IMR-90 (cell line): ENCODE results near the gene MRPL43. TPM values are rescaled to one million over a fixed set of nuclear protein-coding genes. Genes with fewer than 3 reads are reported as not detected.

Experiments
- ATAC-seq: fragments of 200-7000 bp; cut with Tn5 transposase; 2 replicates; pipeline ENCODE4 v1.9.1; 2020; ENCODE audit warnings: low read depth, mild to moderate bottlenecking, moderate library complexity
- BruUV-seq: library from RNA; stranded (reverse); fragments of 400-500 nt; replicated peaks from 2 replicates; lab custom pipeline; 2021; lab: Mats Ljungman, UMichigan
- CTCF ChIA-PET: fragments of 300-600 bp; formaldehyde crosslinking; extraction: SDS; loops from one replicate; lab custom pipeline; 2021; ENCODE audit warnings: antibody characterized with exemption; lab: Yijun Ruan, JAX
- POLR2A ChIA-PET: fragments of 300-600 bp; sonication (Branson Sonifier 250); formaldehyde crosslinking; loops from one replicate; lab custom pipeline; 2022; ENCODE audit warnings: antibody characterized with exemption; ENCODE audit not compliant: unreplicated experiment; lab: Charles Lee
- DNase-seq: peaks from one replicate; pipeline ENCODE4 v3.0.0; 2013
- H2AFZ ChIP-seq: replicated peaks from 2 replicates; pipeline ENCODE3; 2013; ENCODE audit warnings: low read length, mild to moderate bottlenecking; ENCODE audit not compliant: poor library complexity
- H2AK5ac ChIP-seq: 2 replicates; pipeline ENCODE4 v1.6.1; 2013; ENCODE audit warnings: low read depth, low read length, inconsistent platforms
- H2AK9ac ChIP-seq: replicated peaks from 2 replicates; pipeline ENCODE3; 2013; ENCODE audit warnings: mild to moderate bottlenecking, low read depth, low read length, moderate library complexity; ENCODE audit not compliant: poor library complexity
- H2BK120ac ChIP-seq: 2 replicates; pipeline ENCODE4 v1.6.1; 2013; ENCODE audit warnings: low read depth, low read length, inconsistent platforms
- H2BK15ac ChIP-seq: 3 replicates; pipeline ENCODE4 v1.6.1; 2013; ENCODE audit warnings: low read depth, low read length, inconsistent platforms
- H2BK20ac ChIP-seq: 2 replicates; pipeline ENCODE4 v1.6.1; 2013; ENCODE audit warnings: low read depth, mild to moderate bottlenecking, inconsistent platforms, low read length, moderate library complexity
- H2BK5ac ChIP-seq: 2 replicates; pipeline ENCODE4 v1.6.1; 2013; ENCODE audit warnings: mild to moderate bottlenecking, low read depth, low read length, inconsistent platforms; ENCODE audit not compliant: poor library complexity, severe bottlenecking
- H3K14ac ChIP-seq: replicated peaks from 2 replicates; pipeline ENCODE4 v1.6.1; 2013; ENCODE audit warnings: low read depth, low read length, inconsistent platforms
- H3K18ac ChIP-seq: 2 replicates; pipeline ENCODE4 v1.6.1; 2013; ENCODE audit warnings: low read depth, low read length, control low read depth
- H3K23ac ChIP-seq: 2 replicates; pipeline ENCODE4 v1.6.1; 2013; ENCODE audit warnings: low read depth, low read length, inconsistent platforms
- H3K27ac ChIP-seq: 2 replicates; pipeline ENCODE4 v1.5.1; 2013; ENCODE audit warnings: mild to moderate bottlenecking, control low read depth, low read length; ENCODE audit not compliant: insufficient read depth
- H3K27me3 ChIP-seq: 2 replicates; pipeline ENCODE4 v1.6.1; 2013; ENCODE audit warnings: low read length; ENCODE audit not compliant: control insufficient read depth, insufficient read depth
- H3K36me3 ChIP-seq: 2 replicates; pipeline ENCODE4 v1.6.1; 2013; ENCODE audit warnings: low read length, mixed read lengths; ENCODE audit not compliant: control insufficient read depth, insufficient read depth
- H3K4ac ChIP-seq: 2 replicates; pipeline ENCODE4 v1.6.1; 2013; ENCODE audit warnings: low read depth, low read length, inconsistent platforms
- H3K4me1 ChIP-seq: 2 replicates; pipeline ENCODE4 v1.6.1; 2013; ENCODE audit warnings: low read length, mixed read lengths; ENCODE audit not compliant: control insufficient read depth, insufficient read depth
- H3K4me2 ChIP-seq: 2 replicates; pipeline ENCODE4 v1.6.1; 2013; ENCODE audit warnings: low read depth, mild to moderate bottlenecking, control low read depth, low read length, moderate library complexity
- H3K4me3 ChIP-seq: 2 replicates; pipeline ENCODE4 v1.5.1; 2013; ENCODE audit warnings: low read depth, mild to moderate bottlenecking, control low read depth, low read length, moderate library complexity; ENCODE audit not compliant: insufficient read depth
- H3K56ac ChIP-seq: 2 replicates; pipeline ENCODE4 v1.6.1; 2013; ENCODE audit warnings: low read length, inconsistent platforms; ENCODE audit not compliant: insufficient read depth; ENCODE audit errors: extremely low read depth
- H3K79me1 ChIP-seq, 2 experiments: 2 replicates each; pipeline ENCODE4 v1.6.1; 2013; ENCODE audit warnings: low read length in 2 of 2, inconsistent platforms in 1 of 2, low read depth in 1 of 2
- H3K9ac ChIP-seq: 2 replicates; pipeline ENCODE4 v1.6.1; 2013; ENCODE audit warnings: low read depth, low read length, control low read depth
- H3K9me1 ChIP-seq: 2 replicates; pipeline ENCODE4 v1.6.1; 2013; ENCODE audit warnings: low read length, inconsistent platforms; ENCODE audit not compliant: insufficient read depth
- H3K9me3 ChIP-seq: 2 replicates; pipeline ENCODE4 v1.6.1; 2013; ENCODE audit warnings: low read length; ENCODE audit not compliant: control insufficient read depth, insufficient read depth
- H4K20me1 ChIP-seq: 2 replicates; pipeline ENCODE4 v1.6.1; 2013; ENCODE audit warnings: low read length, inconsistent platforms; ENCODE audit not compliant: insufficient read depth
- H4K5ac ChIP-seq: 2 replicates; pipeline ENCODE4 v1.6.1; 2013; ENCODE audit warnings: mild to moderate bottlenecking, low read depth, low read length, control low read depth
- H4K8ac ChIP-seq, 2 experiments: 2 replicates each; pipeline ENCODE4 v1.6.1; 2013; ENCODE audit warnings: low read depth in 2 of 2, low read length in 2 of 2, control low read depth in 1 of 2, inconsistent platforms in 1 of 2
- H4K91ac ChIP-seq: 2 replicates; pipeline ENCODE4 v1.6.1; 2013; ENCODE audit warnings: low read depth, low read length, inconsistent platforms; ENCODE audit not compliant: insufficient read depth
- BHLHE40 ChIP-seq: fragments of 150-350 bp; IDR thresholded peaks from 2 replicates; pipeline ENCODE4 v1.6.1; 2016; ENCODE audit warnings: mild to moderate bottlenecking, low read depth, low read length
- CHD1 ChIP-seq: IDR thresholded peaks from 2 replicates; pipeline ENCODE4 v1.6.1; 2012; ENCODE audit warnings: low read depth, low read length, improper control_type of control experiment
- FOS ChIP-seq: fragments of 150-350 bp; IDR thresholded peaks from 2 replicates; pipeline ENCODE4 v1.6.1; 2016; ENCODE audit warnings: low read depth, low read length
- MAFK ChIP-seq: IDR thresholded peaks from 2 replicates; pipeline ENCODE4 v1.6.1; 2012; ENCODE audit warnings: low read depth, low read length, improper control_type of control experiment
- MAZ ChIP-seq: IDR thresholded peaks from 2 replicates; pipeline ENCODE4 v1.6.1; 2012; ENCODE audit warnings: low read depth, mild to moderate bottlenecking, low read length, improper control_type of control experiment, moderate library complexity, borderline replicate concordance
- MXI1 ChIP-seq: IDR thresholded peaks from 2 replicates; pipeline ENCODE4 v1.6.1; 2012; ENCODE audit warnings: low read depth, mild to moderate bottlenecking, low read length, moderate library complexity, borderline replicate concordance
- NFE2L2 ChIP-seq: fragments of 150-350 bp; IDR thresholded peaks from 2 replicates; pipeline ENCODE4 v1.6.1; 2016; ENCODE audit warnings: low read depth, mild to moderate bottlenecking, low read length
- POLR2A ChIP-seq: IDR thresholded peaks from 2 replicates; pipeline ENCODE4 v1.6.1; 2012; ENCODE audit warnings: mild to moderate bottlenecking, low read depth, low read length
- RCOR1 ChIP-seq: IDR thresholded peaks from 2 replicates; pipeline ENCODE4 v1.6.1; 2012; ENCODE audit warnings: mild to moderate bottlenecking, low read length, improper control_type of control experiment; ENCODE audit not compliant: insufficient replicate concordance
- RFX5 ChIP-seq: IDR thresholded peaks from 2 replicates; pipeline ENCODE4 v1.8.0; 2012; ENCODE audit warnings: low read depth, mild to moderate bottlenecking, low read length, moderate library complexity
- SMC3 ChIP-seq: fragments of 150-350 bp; IDR thresholded peaks from 2 replicates; pipeline ENCODE4 v1.6.1; 2016; ENCODE audit warnings: low read depth, mild to moderate bottlenecking, antibody characterized with exemption, low read length, moderate library complexity
- WGBS, 2 experiments: methylation state at CpG; one replicate each; pipeline versions ENCODE4 v1.1.5 to v1.1.7; 2013; ENCODE audit warnings: missing lambda C conversion rate in 2 of 2; ENCODE audit not compliant: insufficient read length in 1 of 2; ENCODE audit errors: extremely low coverage in 2 of 2; 5-methylcytosine and 5-hydroxymethylcytosine counted together
- dilution Hi-C: fragments of 300-500 bp; cut with HindIII; formaldehyde crosslinking; loops from one replicate; pipeline ENCODE4 v1.14.3; 2018; ENCODE audit warnings: low sequenced_read_pairs; ENCODE audit not compliant: unreplicated experiment
- in situ Hi-C: fragments of 300-500 bp; cut with MboI; formaldehyde crosslinking; loops from 3 replicates; pipeline ENCODE4 v1.14.3; 2019; ENCODE audit warnings: low sequenced_read_pairs, inconsistent platforms, mixed read lengths
- intact Hi-C: fragments of 100-400 bp; cut with micrococcal nuclease; formaldehyde crosslinking; loops from 2 replicates; pipeline ENCODE4 v1.10.0; 2022
- polyA plus RNA-seq, 3 experiments: library from polyadenylated mRNA; depleted of rRNA; stranded (reverse); fragments of >200 nt; gene quantifications; 2 replicates each; pipeline ENCODE4 v1.2.3, GENCODE V29; 2012; ENCODE audit warnings: low replicate concordance in 1 of 3
- total RNA-seq: library from RNA; depleted of rRNA; stranded (reverse); fragments of >200 nt; gene quantifications from 2 replicates; pipeline ENCODE4 v1.2.3, GENCODE V29; 2012
- TF ChIP-seq, protein P1 (sequence below): conservative IDR thresholded peaks from 2 replicates; pipeline ENCODE4 v1.5.1; 2012; ENCODE audit warnings: mild to moderate bottlenecking, low read depth, low read length, improper control_type of control experiment
- TF ChIP-seq, protein P2 (sequence below): fragments of 150-350 bp; IDR thresholded peaks from 2 replicates; pipeline ENCODE4 v1.6.1; 2016; ENCODE audit warnings: low read depth, mild to moderate bottlenecking, low read length, moderate library complexity, borderline replicate concordance
- TF ChIP-seq, protein P3 (sequence below): fragments of 150-350 bp; IDR thresholded peaks from 2 replicates; pipeline ENCODE4 v1.6.1; 2017; ENCODE audit warnings: mild to moderate bottlenecking, antibody characterized with exemption, low read length, low read depth

The MRPL43 gene
- total and polyA plus RNA-seq, 2 of the 4 experiments (the other 2 are of a cell fraction), result 61.3 to 142 TPM

DNA sequence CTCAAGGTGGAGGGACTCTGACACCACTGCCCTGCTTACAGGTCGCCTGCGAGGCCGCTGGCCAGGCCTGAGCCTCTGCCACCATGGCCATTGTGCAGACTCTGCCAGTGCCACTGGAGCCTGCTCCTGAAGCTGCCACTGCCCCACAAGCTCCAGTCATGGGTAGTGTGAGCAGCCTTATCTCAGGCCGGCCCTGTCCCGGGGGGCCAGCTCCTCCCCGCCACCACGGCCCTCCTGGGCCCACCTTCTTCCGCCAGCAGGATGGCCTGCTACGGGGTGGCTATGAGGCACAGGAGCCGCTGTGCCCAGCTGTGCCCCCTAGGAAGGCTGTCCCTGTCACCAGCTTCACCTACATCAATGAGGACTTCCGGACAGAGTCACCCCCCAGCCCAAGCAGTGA, 15.2 kb upstream of the MRPL43 start:
- peak overlapping the region; percentile 56; the same call in 1 of the 2 replicates for H2AK5ac ChIP-seq
- peaks cover 33% of the 10 kb centered on the region for H3K4me1 ChIP-seq
- peaks cover 64% of the 10 kb centered on the region for H4K20me1 ChIP-seq
- H3K9me3 ChIP-seq, result no peaks in the 10 kb centered on the region
- no peak overlapping the region for H2BK20ac ChIP-seq
- TF ChIP-seq RCOR1 (no peak), POLR2A (no peak), BHLHE40 (no peak), MAZ (no peak), RFX5 (no peak), MXI1 (no peak), MAFK (no peak), CHD1 (no peak), SMC3 (no peak), FOS (no peak), NFE2L2 (no peak)
- TF ChIP-seq, protein P1, sequence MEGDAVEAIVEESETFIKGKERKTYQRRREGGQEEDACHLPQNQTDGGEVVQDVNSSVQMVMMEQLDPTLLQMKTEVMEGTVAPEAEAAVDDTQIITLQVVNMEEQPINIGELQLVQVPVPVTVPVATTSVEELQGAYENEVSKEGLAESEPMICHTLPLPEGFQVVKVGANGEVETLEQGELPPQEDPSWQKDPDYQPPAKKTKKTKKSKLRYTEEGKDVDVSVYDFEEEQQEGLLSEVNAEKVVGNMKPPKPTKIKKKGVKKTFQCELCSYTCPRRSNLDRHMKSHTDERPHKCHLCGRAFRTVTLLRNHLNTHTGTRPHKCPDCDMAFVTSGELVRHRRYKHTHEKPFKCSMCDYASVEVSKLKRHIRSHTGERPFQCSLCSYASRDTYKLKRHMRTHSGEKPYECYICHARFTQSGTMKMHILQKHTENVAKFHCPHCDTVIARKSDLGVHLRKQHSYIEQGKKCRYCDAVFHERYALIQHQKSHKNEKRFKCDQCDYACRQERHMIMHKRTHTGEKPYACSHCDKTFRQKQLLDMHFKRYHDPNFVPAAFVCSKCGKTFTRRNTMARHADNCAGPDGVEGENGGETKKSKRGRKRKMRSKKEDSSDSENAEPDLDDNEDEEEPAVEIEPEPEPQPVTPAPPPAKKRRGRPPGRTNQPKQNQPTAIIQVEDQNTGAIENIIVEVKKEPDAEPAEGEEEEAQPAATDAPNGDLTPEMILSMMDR, result no peak
- TF ChIP-seq, protein P2, sequence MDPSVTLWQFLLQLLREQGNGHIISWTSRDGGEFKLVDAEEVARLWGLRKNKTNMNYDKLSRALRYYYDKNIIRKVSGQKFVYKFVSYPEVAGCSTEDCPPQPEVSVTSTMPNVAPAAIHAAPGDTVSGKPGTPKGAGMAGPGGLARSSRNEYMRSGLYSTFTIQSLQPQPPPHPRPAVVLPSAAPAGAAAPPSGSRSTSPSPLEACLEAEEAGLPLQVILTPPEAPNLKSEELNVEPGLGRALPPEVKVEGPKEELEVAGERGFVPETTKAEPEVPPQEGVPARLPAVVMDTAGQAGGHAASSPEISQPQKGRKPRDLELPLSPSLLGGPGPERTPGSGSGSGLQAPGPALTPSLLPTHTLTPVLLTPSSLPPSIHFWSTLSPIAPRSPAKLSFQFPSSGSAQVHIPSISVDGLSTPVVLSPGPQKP, result no peak
- TF ChIP-seq, protein P3, sequence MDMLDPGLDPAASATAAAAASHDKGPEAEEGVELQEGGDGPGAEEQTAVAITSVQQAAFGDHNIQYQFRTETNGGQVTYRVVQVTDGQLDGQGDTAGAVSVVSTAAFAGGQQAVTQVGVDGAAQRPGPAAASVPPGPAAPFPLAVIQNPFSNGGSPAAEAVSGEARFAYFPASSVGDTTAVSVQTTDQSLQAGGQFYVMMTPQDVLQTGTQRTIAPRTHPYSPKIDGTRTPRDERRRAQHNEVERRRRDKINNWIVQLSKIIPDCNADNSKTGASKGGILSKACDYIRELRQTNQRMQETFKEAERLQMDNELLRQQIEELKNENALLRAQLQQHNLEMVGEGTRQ, result no peak
- H3K79me1 ChIP-seq, result peaks cover 22 to 73% of the 10 kb centered on the region in 2 experiments
- H4K8ac ChIP-seq, result no peak overlapping the region
- in situ Hi-C loops (no loop called here), intact Hi-C loops (no loop called here), dilution Hi-C loops (no loop called here)
- H2BK15ac ChIP-seq, result no peak overlapping the region
- no peaks in the 10 kb centered on the region for H3K27me3 ChIP-seq
- 91% methylated on average over 5 of the region's 11 CpGs; no CpG with 5 or more reads in 1 of the 2 experiments for WGBS, 2 experiments
- H2BK120ac ChIP-seq, result no peak overlapping the region
- H3K14ac ChIP-seq, result 0 out of 2 replicates have a peak overlapping the region, but pooled peaks have one; percentile 14
- H3K27ac ChIP-seq, result peak overlapping the region; percentile 91
- BruUV-seq, result no TSS peak
- H3K4ac ChIP-seq, result peak overlapping the region; percentile 24
- peaks cover 4% of the 10 kb centered on the region; the same call in 1 of the 2 replicates for H3K9me1 ChIP-seq
- no peak overlapping the region for H2AFZ ChIP-seq
- POLR2A ChIA-PET, result interaction anchor here (0.5 kb wide), 1 partner anchor 507 kb away, joined by 9 read pairs; no protein-coding TSS in a partner anchor
- H3K18ac ChIP-seq, result no peak overlapping the region
- peak overlapping the region; percentile 21 for H2AK9ac ChIP-seq
- H3K56ac ChIP-seq, result no peak overlapping the region
- DNase-seq, result no peak
- CTCF ChIA-PET, result interaction anchor here (1.5 to 3.2 kb wide), 2 partner anchors 9 to 12 kb away, joined by 4 to 10 read pairs; no protein-coding TSS in a partner anchor
- peak overlapping the region; percentile 15; the same call in 1 of the 2 replicates for H3K23ac ChIP-seq
- ATAC-seq, result no peak
- H2BK5ac ChIP-seq, result peak overlapping the region; percentile 57
- H3K36me3 ChIP-seq, result peaks cover 47% of the 10 kb centered on the region
- no peak overlapping the region for H4K5ac ChIP-seq
- peak overlapping the region; percentile 76 for H3K9ac ChIP-seq
- H4K91ac ChIP-seq, result no peak overlapping the region
- no peak overlapping the region for H3K4me3 ChIP-seq
- peak overlapping the region; percentile 92; the same call in 1 of the 2 replicates for H3K4me2 ChIP-seq
